Measurements from ENCODE around the gene C10orf67. TPM values are rescaled to one million over a fixed set of nuclear protein-coding genes. Genes with fewer than 3 reads are reported as not detected.
"Not testable (repeated sequence)": the region's sequence is repeated elsewhere in the genome, so short reads cannot be mapped to it uniquely, and the experiment has no call there.

Gene C10orf67
- total and polyA plus RNA-seq, 2 of the 8 experiments (the other 6 are each of a cell fraction or from before 2014, with no cell fraction given) = 0.05 to 0.11 TPM

DNA sequence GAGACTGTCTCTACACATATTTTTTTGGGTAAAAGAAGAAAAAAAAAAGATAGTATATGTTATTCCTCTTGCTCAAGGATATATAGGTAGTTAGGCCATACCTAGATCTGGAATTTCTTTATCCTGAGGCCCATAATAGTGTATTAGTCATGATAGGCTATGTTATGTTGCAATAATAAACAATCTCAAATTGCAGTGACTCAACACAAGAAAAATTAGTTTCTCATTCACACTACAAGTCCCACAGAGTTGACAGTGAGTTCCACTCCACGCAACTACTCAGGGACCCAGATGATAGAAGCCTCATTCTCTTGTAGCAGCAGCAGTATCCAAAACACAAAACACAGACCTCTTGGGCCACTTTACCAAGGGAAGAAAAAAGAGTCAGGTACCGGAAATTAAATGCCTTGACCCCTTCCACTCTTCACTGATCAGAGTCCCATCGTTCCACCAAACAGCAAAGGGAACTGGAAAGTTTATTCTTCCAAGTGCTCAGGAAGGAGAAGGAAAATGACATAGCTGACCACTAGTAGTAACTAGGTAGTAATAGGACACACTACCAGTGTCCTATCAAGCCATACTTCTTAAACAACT lies 7.4 kb upstream of the C10orf67 start:
- H4K8ac ChIP-seq (ENCODE audit: extremely low read depth, insufficient read depth, low read length) = no peak overlapping the region
- no peak overlapping the region for H3K23ac ChIP-seq (ENCODE audit: insufficient read length)
- no peak overlapping the region for H3K4me3 ChIP-seq (ENCODE audit: extremely low read depth in 1 of 4, insufficient read depth in 2 of 4, low read depth in 3 of 4, low read length in 4 of 4)
- no peak for TF ChIP-seq CHD1 (IDR thresholded peaks at IDR 0.05; ENCODE audit: low read depth, low read length)
- no peak for FAIRE-seq
- H2BK5ac ChIP-seq (ENCODE audit: low read depth, low read length) = no peak overlapping the region
- no peaks in the 10 kb centered on the region for H3K79me2 ChIP-seq (ENCODE audit: control insufficient read depth in 1 of 2, insufficient read depth in 2 of 2, low read length in 2 of 2)
- WGBS, 2 experiments (ENCODE audit: extremely low coverage in 1 of 2, insufficient coverage in 1 of 2, insufficient read length in 1 of 2, insufficient replicate concordance in 2 of 2, low coverage in 1 of 2, low lambda C conversion rate in 2 of 2, missing lambda C conversion rate in 1 of 2) = 90% methylated on average over 3 of the region's 3 CpGs; no CpG with 5 or more reads in 1 of the 2 experiments
- H2AFZ ChIP-seq (ENCODE audit: low read length) = no peak overlapping the region
- no peak overlapping the region for H3K4me2 ChIP-seq (ENCODE audit: insufficient read depth in 1 of 2, low read depth in 2 of 2, low read length in 2 of 2)
- H3K27me3 ChIP-seq (replicated peaks in 1 of 4; ENCODE audit: control insufficient read depth in 3 of 4, extremely low read depth in 1 of 4, insufficient read depth in 3 of 4, low read length in 3 of 4) = no peaks in the 10 kb centered on the region
- no peak overlapping the region for H4K5ac ChIP-seq (ENCODE audit: insufficient read length, low read depth, low read length)
- H3K36me3 ChIP-seq (ENCODE audit: control insufficient read depth in 2 of 4, insufficient read depth in 4 of 4, low read length in 3 of 4) = no peaks in the 10 kb centered on the region
- H3K27ac ChIP-seq (ENCODE audit: low read depth, low read length) = no peak overlapping the region
- no peak overlapping the region for H3K4ac ChIP-seq (replicated peaks; ENCODE audit: insufficient read length, low read depth, low read length)
- no peak overlapping the region for H3K9ac ChIP-seq (replicated peaks in 1 of 4; ENCODE audit: extremely low read depth in 1 of 4, low read depth in 3 of 4, low read length in 3 of 4)
- DNase-seq (ENCODE audit: low read depth in 1 of 2, low spot score in 2 of 2) = no peak
- POLR2A ChIA-PET (ENCODE audit: partially characterized antibody) = no interaction called here
- H3K9me3 ChIP-seq (ENCODE audit: insufficient read depth in 2 of 2, low read depth in 1 of 2, low read length in 1 of 2) = no peaks in the 10 kb centered on the region
- H2BK120ac ChIP-seq (replicated peaks; ENCODE audit: low read depth, low read length) = no peak overlapping the region
- CTCF ChIA-PET (ENCODE audit: partially characterized antibody) = interaction anchor here (0.9 kb wide), 1 partner anchor 194 kb away, joined by 3 read pairs; no protein-coding TSS in a partner anchor
- H2BK15ac ChIP-seq (ENCODE audit: low read length) = no peak overlapping the region
- H3K18ac ChIP-seq (ENCODE audit: extremely low read depth, low read length) = no peak overlapping the region
- H4K91ac ChIP-seq (replicated peaks; ENCODE audit: insufficient read length, low read length) = no peak overlapping the region
- H2BK12ac ChIP-seq (ENCODE audit: low read depth, low read length) = no peak overlapping the region
- H2BK20ac ChIP-seq (ENCODE audit: low read length) = no peak overlapping the region
- H2AK5ac ChIP-seq (ENCODE audit: low read depth, low read length) = no peak overlapping the region
- H3K14ac ChIP-seq (ENCODE audit: insufficient read length) = no peak overlapping the region
- no peak overlapping the region for H3K56ac ChIP-seq (replicated peaks; ENCODE audit: insufficient read length, low read depth, low read length)
- no peaks in the 10 kb centered on the region for H3K79me1 ChIP-seq (ENCODE audit: low read depth, low read length)
- 0 out of 2 replicates have a peak, but pooled peaks cover 2% of the 10 kb centered on the region for H3K23me2 ChIP-seq (ENCODE audit: low read depth, low read length)
- H4K20me1 ChIP-seq (replicated peaks in 1 of 2; ENCODE audit: control insufficient read depth in 1 of 2, insufficient read depth in 2 of 2, low read length in 2 of 2) = no peaks in the 10 kb centered on the region
- no peaks in the 10 kb centered on the region for H3K4me1 ChIP-seq (replicated peaks in 1 of 4; ENCODE audit: control insufficient read depth in 3 of 4, insufficient read depth in 4 of 4, low read length in 3 of 4)

- H3K14ac ChIP-seq (ENCODE audit: insufficient read length); H3K36me3 ChIP-seq (ENCODE audit: control insufficient read depth in 2 of 4, insufficient read depth in 4 of 4, low read length in 3 of 4); H4K20me1 ChIP-seq (replicated peaks in 1 of 2; ENCODE audit: control insufficient read depth in 1 of 2, insufficient read depth in 2 of 2, low read length in 2 of 2); H2BK20ac ChIP-seq (ENCODE audit: low read length); DNase-seq (ENCODE audit: low read depth in 1 of 2, low spot score in 2 of 2); H4K5ac ChIP-seq (ENCODE audit: insufficient read length, low read depth, low read length); H3K4me2 ChIP-seq (ENCODE audit: insufficient read depth in 1 of 2, low read depth in 2 of 2, low read length in 2 of 2); POLR2A ChIA-PET (ENCODE audit: partially characterized antibody); H3K4me1 ChIP-seq (replicated peaks in 1 of 4; ENCODE audit: control insufficient read depth in 3 of 4, insufficient read depth in 4 of 4, low read length in 3 of 4); H3K27ac ChIP-seq (ENCODE audit: low read depth, low read length); H3K56ac ChIP-seq (replicated peaks; ENCODE audit: insufficient read length, low read depth, low read length); H2BK12ac ChIP-seq (ENCODE audit: low read depth, low read length); H2BK120ac ChIP-seq (replicated peaks; ENCODE audit: low read depth, low read length); H3K79me2 ChIP-seq (ENCODE audit: control insufficient read depth in 1 of 2, insufficient read depth in 2 of 2, low read length in 2 of 2); H3K9ac ChIP-seq (replicated peaks in 1 of 4; ENCODE audit: extremely low read depth in 1 of 4, low read depth in 3 of 4, low read length in 3 of 4); FAIRE-seq; H4K91ac ChIP-seq (replicated peaks; ENCODE audit: insufficient read length, low read length); H3K23ac ChIP-seq (ENCODE audit: insufficient read length); H3K18ac ChIP-seq (ENCODE audit: extremely low read depth, low read length); H3K27me3 ChIP-seq (replicated peaks in 1 of 4; ENCODE audit: control insufficient read depth in 3 of 4, extremely low read depth in 1 of 4, insufficient read depth in 3 of 4, low read length in 3 of 4); H3K23me2 ChIP-seq (ENCODE audit: low read depth, low read length); H2AFZ ChIP-seq (ENCODE audit: low read length); H3K79me1 ChIP-seq (ENCODE audit: low read depth, low read length); H3K4ac ChIP-seq (replicated peaks; ENCODE audit: insufficient read length, low read depth, low read length); H2BK5ac ChIP-seq (ENCODE audit: low read depth, low read length); H2AK5ac ChIP-seq (ENCODE audit: low read depth, low read length); H4K8ac ChIP-seq (ENCODE audit: extremely low read depth, insufficient read depth, low read length); H3K9me3 ChIP-seq (ENCODE audit: insufficient read depth in 2 of 2, low read depth in 1 of 2, low read length in 1 of 2); H2BK15ac ChIP-seq (ENCODE audit: low read length); H3K4me3 ChIP-seq (ENCODE audit: extremely low read depth in 1 of 4, insufficient read depth in 2 of 4, low read depth in 3 of 4, low read length in 4 of 4): not testable (repeated sequence)
- CTCF ChIA-PET (ENCODE audit: partially characterized antibody) = interaction anchor here (0.9 to 3.8 kb wide), 2 partner anchors 8 to 193 kb away, joined by 3 to 17 read pairs; no protein-coding TSS in a partner anchor
- WGBS, 2 experiments (ENCODE audit: extremely low coverage in 1 of 2, insufficient coverage in 1 of 2, insufficient read length in 1 of 2, insufficient replicate concordance in 2 of 2, low coverage in 1 of 2, low lambda C conversion rate in 2 of 2, missing lambda C conversion rate in 1 of 2) = 100% methylated on average over 1 of the region's 1 CpG; no CpG with 5 or more reads in 1 of the 2 experiments
Measured at GRCh38 chr10:23350706-23351105, 6.1 kb upstream of the C10orf67 start.

Measured in H1 (cell line).